ENCODE measurements around the gene UBASH3A.
"Not testable (repeated sequence)": the region's sequence is repeated elsewhere in the genome, so short reads cannot be mapped to it uniquely, and the experiment has no call there.

The UBASH3A gene

DNA sequence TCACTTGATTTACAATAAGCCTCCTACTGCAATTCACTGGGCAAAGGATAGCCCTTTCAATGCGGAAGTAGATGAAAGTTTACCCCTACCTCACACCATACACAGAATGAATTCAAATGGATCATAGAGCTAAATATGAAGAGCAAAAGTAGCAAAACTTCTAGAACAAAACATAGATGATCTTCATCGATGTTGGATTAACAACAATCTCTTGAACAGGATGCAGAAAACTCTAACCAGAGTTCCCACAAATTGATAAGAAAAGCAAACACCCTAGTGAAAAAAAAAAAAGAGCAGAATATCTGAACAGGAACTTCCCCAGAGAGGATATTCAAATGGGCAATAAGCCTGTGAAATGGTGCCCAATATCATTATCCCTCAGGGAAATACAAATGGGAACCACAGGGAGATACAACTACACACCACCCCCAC lies 1.9 kb upstream of the UBASH3A start:
- H3K4me3 ChIP-seq (ENCODE audit: low read depth, low read length): no peak overlapping the region
- TF ChIP-seq, protein P1, sequence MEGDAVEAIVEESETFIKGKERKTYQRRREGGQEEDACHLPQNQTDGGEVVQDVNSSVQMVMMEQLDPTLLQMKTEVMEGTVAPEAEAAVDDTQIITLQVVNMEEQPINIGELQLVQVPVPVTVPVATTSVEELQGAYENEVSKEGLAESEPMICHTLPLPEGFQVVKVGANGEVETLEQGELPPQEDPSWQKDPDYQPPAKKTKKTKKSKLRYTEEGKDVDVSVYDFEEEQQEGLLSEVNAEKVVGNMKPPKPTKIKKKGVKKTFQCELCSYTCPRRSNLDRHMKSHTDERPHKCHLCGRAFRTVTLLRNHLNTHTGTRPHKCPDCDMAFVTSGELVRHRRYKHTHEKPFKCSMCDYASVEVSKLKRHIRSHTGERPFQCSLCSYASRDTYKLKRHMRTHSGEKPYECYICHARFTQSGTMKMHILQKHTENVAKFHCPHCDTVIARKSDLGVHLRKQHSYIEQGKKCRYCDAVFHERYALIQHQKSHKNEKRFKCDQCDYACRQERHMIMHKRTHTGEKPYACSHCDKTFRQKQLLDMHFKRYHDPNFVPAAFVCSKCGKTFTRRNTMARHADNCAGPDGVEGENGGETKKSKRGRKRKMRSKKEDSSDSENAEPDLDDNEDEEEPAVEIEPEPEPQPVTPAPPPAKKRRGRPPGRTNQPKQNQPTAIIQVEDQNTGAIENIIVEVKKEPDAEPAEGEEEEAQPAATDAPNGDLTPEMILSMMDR (IDR thresholded peaks at IDR 0.05; ENCODE audit: low read depth, low read length, missing control alignments): no peak
- no peak for DNase-seq (ENCODE audit: low read depth)

DNA sequence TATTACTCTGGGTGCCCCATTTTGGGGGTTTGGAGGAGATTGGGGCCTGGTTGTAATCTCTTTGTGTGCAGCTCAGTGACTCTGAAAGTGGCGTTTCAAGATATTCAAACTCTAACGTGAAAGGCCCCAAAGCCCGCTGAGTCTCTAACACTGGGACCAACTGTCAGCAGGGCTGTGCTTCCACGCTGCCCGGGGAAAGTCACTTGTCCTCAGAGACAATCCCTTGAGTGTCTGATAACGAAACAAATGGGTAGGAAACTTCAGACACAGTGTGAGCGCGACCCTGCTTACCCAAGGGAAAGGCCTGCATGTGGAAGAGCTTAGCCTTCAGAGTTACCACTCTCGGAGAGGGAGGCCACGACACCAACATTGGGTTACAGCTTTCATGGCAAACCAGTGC lies 837 bp downstream of the UBASH3A start:
- DNase-seq (ENCODE audit: low read depth): no peak
- TF ChIP-seq, protein P1 (IDR thresholded peaks at IDR 0.05; ENCODE audit: low read depth, low read length, missing control alignments): no peak
- H3K4me3 ChIP-seq (ENCODE audit: low read depth, low read length): no peak overlapping the region

DNA sequence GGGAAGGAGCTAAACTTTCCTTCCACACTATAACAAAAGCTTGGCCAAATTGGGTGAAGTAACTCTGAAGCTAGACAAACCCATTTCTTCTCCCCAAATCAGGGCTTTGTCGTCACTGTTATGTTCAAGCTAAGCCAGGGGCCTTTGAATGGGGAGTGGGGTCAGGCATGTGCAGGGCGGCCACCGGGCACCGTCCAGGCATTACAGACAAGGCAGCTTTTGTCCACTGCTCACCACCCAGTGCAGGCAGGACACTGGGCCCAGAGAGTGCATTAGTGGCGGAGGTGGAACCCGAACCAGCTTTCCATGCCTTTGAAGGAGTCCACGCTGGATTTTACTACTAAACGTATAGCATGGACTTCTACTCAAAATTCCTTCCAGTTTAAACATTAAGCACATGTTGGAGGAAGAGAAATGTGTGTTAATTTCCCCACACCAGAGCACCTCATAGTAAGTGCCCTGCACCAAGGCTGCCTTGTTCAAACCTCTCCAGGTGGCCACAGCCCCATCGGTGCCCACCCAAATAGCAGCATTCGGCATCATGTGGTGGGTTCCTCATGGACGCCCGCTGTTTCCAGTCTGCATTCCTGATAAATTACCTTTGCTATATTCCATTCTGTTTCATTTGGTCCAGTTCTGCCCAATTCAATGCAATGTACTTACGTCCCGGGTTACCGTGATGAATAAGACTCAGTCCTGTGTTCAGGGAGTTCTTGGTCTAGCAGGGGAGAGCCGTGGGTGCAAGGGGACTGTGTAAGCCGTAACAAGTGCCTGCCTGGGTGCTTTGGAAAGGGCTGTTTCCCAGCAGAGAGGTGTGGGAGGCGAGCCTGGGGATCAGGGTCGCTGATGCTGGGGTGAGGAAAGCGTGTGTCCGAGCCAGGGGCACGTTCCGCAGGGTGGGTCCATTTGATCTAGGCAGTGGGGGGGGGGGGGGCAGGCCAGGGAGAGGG lies 1.6 kb downstream of the UBASH3A start:
- TF ChIP-seq, protein P1 (IDR thresholded peaks at IDR 0.05; ENCODE audit: low read depth, low read length, missing control alignments): no peak
- H3K4me3 ChIP-seq (ENCODE audit: low read depth, low read length): no peak overlapping the region
- no peak for DNase-seq (ENCODE audit: low read depth)

DNA sequence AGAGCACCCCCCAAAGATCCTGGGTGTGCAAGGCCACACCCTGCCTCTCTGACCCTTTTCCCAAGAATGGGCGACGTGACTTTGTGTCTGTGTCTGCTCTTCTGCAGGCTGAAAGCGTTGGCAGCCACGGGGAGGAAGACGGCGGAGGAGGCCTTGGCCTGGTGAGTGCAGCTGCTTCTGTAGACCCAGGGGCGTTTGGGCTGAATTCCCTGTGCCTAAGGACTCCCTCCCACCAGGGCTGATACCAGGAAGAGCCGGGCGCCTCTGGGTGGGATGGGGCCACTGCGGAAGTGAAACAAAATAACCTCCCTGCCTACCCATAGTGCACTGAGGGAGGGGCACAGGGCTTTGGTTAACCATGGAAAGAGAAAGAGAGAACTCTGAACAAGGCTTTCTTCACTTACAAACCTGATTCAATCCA lies 2.5 kb downstream of the UBASH3A start:
- no peak for DNase-seq (ENCODE audit: low read depth)
- TF ChIP-seq, protein P1 (IDR thresholded peaks at IDR 0.05; ENCODE audit: low read depth, low read length, missing control alignments): no peak

DNA sequence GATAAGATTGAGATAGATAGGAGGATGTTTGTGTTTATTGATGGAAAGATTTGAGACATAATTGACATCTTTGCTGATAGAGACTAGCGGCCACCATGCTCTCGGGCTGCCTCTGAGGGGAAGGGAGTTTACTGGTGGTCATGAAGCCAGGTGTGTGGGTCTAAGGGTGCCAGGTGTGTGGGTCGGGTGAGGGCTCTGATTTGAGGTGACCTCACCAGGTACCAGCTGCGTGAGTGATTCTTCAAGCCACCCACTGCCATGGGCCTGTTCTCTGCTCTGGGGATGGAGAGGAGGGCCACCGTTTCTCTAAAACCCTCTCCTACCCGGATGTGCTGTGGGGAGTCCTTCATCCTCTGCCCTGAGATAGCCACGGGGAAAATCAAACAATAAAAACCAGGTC lies 3.2 kb downstream of the UBASH3A start:
- no peak overlapping the region for H3K4me3 ChIP-seq (ENCODE audit: low read depth, low read length)
- TF ChIP-seq, protein P1 (IDR thresholded peaks at IDR 0.05; ENCODE audit: low read depth, low read length, missing control alignments): no peak
- no peak for DNase-seq (ENCODE audit: low read depth)

More for the DNA sequence above, 2.5 kb downstream of the UBASH3A start:
- no peak overlapping the region for H3K4me3 ChIP-seq (ENCODE audit: low read depth, low read length)

DNA sequence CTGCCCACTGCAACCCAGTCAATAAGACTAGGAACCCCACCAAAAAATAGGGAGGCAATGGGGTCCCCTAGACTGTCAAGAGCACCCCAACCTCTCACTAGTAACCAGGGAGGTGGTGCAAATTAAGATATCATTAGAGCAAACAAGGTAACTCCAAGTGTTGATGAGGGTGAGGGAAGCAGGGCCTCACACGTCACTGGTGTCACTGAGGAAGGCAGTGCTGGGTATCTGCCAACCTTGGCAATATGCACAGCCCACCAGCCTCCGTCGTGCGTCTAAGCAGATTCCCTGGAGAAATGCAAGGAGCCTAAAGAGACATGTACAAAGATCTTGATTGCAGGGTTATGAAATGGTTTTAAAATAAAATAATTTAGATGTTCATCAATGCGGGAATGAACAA lies 3.8 kb downstream of the UBASH3A start:
- TF ChIP-seq, protein P1 (IDR thresholded peaks at IDR 0.05; ENCODE audit: low read depth, low read length, missing control alignments): no peak
- no peak overlapping the region for H3K4me3 ChIP-seq (ENCODE audit: low read depth, low read length)
- DNase-seq (ENCODE audit: low read depth): no peak

DNA sequence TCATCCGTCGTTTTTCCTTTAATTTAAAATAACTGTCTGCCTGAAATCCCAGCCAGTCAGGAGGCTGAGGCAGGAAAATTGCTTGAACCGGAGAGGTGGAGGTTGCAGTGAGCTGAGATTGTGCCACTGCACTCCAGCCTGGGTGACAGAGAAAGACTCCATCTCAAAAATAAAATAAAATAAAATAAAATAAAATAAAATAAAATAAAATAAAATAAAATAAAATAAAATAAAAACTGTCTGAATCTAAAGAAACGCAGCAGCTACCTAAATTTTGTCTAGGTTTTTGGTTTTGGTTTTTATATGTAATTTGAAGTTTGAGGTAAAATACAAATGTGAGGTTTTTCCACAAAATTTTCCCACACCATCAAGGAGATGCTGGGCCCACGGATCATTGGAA lies 5.0 kb downstream of the UBASH3A start:
- DNase-seq (ENCODE audit: low read depth): not testable (repeated sequence)

More for the DNA sequence above, 5.0 kb downstream of the UBASH3A start:
- H3K4me3 ChIP-seq (ENCODE audit: low read depth, low read length): not testable (repeated sequence)
